HFFc6 (cell line): ENCODE measurements around the gene SPHKAP. TPM values are rescaled to one million over a fixed set of nuclear protein-coding genes. Genes with fewer than 3 reads are reported as not detected.

Source experiments
- DNase-seq: peaks from one replicate; pipeline ENCODE4 v3.0.0-alpha.2; 2018
- H3K27ac Mint-ChIP-seq: 2 replicates; pipeline ENCODE4 v1.8.0; 2020; ENCODE audit warnings: mild to moderate bottlenecking, mixed read lengths
- H3K27me3 Mint-ChIP-seq: 2 replicates; pipeline ENCODE4 v1.8.0; 2021; ENCODE audit warnings: mild to moderate bottlenecking, moderate library complexity, mixed read lengths; ENCODE audit not compliant: insufficient read depth
- H3K36me3 Mint-ChIP-seq: 2 replicates; pipeline ENCODE4 v1.8.0; 2021; ENCODE audit warnings: low read depth, mixed read lengths
- H3K4me1 Mint-ChIP-seq: 2 replicates; pipeline ENCODE4 v1.8.0; 2020; ENCODE audit warnings: low read depth, mixed read lengths
- H3K4me3 Mint-ChIP-seq: 2 replicates; pipeline ENCODE4 v1.8.0; 2020; ENCODE audit warnings: mild to moderate bottlenecking, moderate library complexity, mixed read lengths
- H3K9me3 Mint-ChIP-seq: 2 replicates; pipeline ENCODE4 v1.8.0; 2020; ENCODE audit warnings: mild to moderate bottlenecking, mixed read lengths
- total RNA-seq, 6 experiments: library from RNA; stranded (reverse); fragmentation: NEBNext Ultra II Directional; extraction: Animal tissue kit (Norgen Biotek cat#: 25700); gene quantifications; 2 replicates in 1 of 6; 3 replicates in 5 of 6; pipeline ENCODE4 v1.2.3, GENCODE V29; 2021
- TF ChIP-seq, protein P1 (sequence below): fragments of 200-600 bp; sonication (generic); IDR thresholded peaks from 2 replicates; pipeline ENCODE4 v1.5.0; 2021; ENCODE audit warnings: antibody characterized with exemption, mild to moderate bottlenecking

Gene SPHKAP
- total RNA-seq, 6 experiments from 2014 or later, result 0.52 to 0.94 (median 0.84) TPM

DNA sequence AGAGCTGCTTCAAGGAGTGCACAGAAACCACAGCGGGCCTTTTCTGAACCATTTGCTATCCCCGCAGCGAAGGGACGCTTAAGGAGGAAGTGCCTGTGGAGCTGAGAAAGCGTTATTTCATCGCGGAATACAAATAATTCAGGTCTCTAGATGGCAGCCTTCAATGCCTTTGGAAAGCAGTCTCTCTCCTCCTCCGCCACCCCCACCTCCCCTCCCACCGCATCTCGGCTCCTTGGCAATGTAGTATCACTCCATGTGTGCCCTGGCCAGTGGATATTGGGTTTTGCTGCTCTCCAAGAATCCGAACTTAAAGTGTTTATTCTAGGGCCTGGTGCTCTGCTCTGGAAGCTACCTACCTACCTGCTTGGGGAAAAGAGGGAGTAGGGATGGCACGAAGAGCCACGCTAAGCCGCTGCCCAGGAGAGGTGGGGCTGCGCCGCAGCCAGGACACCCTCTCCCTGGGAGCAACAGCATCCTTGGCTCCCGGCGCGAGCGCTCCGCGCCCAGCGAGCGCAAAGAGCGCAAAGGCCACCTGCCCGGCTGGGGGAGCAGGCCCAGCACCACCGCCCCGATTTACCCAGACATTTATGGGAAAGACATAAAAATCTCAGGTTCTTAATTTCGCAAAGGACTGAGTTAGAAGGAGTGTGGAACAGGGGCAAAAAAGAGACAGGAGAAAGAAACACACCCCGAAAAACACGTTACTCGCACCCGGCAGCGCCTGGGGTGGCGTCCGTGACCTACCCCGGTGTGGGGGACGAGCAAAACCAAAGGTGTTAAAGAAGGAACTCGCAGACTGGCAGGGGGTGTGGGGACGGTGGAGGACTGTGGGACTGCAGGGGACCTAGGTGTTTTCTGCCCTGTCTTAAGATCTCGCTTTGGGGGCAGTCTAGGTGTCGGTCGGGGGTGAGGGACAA lies 1.0 kb downstream of the SPHKAP start:
- Mint-ChIP-seq H3K27me3 (peaks cover 7% of the 10 kb centered on the region), H3K27ac (no peak overlapping the region), H3K36me3 (no peaks in the 10 kb centered on the region), H3K9me3 (peaks cover 3% of the 10 kb centered on the region; the same call in 1 of the 2 replicates), H3K4me1 (peaks cover 21% of the 10 kb centered on the region), H3K4me3 (peak overlapping the region; percentile 86)
- TF ChIP-seq, protein P1, sequence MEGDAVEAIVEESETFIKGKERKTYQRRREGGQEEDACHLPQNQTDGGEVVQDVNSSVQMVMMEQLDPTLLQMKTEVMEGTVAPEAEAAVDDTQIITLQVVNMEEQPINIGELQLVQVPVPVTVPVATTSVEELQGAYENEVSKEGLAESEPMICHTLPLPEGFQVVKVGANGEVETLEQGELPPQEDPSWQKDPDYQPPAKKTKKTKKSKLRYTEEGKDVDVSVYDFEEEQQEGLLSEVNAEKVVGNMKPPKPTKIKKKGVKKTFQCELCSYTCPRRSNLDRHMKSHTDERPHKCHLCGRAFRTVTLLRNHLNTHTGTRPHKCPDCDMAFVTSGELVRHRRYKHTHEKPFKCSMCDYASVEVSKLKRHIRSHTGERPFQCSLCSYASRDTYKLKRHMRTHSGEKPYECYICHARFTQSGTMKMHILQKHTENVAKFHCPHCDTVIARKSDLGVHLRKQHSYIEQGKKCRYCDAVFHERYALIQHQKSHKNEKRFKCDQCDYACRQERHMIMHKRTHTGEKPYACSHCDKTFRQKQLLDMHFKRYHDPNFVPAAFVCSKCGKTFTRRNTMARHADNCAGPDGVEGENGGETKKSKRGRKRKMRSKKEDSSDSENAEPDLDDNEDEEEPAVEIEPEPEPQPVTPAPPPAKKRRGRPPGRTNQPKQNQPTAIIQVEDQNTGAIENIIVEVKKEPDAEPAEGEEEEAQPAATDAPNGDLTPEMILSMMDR, result no peak
- DNase-seq, result peak; percentile 17

DNA sequence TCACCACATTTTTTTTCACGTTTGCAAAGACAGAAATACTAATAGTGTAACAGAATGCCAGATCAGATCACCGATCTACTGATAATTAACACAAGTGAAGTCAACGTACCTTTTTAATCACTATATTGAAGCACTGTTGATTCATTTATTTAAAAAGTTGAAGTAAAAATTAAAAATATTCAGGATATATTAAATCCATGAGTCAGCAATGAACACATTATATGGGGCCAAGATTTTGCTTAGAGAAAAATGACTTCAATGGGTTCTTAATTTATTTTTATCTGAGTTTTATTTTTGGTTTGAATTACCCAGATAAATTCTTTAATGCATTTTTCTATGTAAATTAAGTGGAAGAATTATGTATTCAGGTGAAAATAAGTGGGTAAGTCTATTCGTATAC lies 14.2 kb downstream of the SPHKAP start:
- no peak overlapping the region for H3K4me3 Mint-ChIP-seq
- TF ChIP-seq, protein P1, result no peak
- H3K4me1 Mint-ChIP-seq, result no peaks in the 10 kb centered on the region
- DNase-seq, result no peak
- H3K36me3 Mint-ChIP-seq, result no peaks in the 10 kb centered on the region
- H3K9me3 Mint-ChIP-seq, result no peaks in the 10 kb centered on the region
- peaks cover 2% of the 10 kb centered on the region for H3K27me3 Mint-ChIP-seq
- H3K27ac Mint-ChIP-seq, result no peak overlapping the region

DNA sequence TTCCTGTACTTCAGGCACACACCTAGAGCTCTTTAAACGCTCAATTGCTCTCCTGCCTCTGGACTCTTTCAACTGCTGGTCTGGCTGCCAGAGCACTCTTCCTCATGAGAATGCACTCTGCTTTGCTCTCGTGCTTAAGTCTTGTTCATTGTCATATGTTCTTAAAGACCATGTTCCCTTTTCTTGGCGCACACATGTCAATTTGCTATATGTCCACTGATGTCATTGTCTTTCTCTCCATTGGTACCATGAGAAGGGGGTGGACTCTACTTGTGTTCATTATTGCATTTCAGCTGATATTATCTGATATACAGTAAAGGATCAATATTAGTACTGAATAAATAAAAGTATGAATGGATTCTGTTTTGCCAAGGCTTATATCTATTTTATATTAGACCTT lies 16.8 kb downstream of the SPHKAP start:
- DNase-seq, result no peak
- no peak overlapping the region for H3K27ac Mint-ChIP-seq
- H3K4me3 Mint-ChIP-seq, result no peak overlapping the region
- no peaks in the 10 kb centered on the region for H3K9me3 Mint-ChIP-seq
- H3K36me3 Mint-ChIP-seq, result no peaks in the 10 kb centered on the region
- TF ChIP-seq, protein P1, result no peak
- H3K27me3 Mint-ChIP-seq, result peaks cover 2% of the 10 kb centered on the region
- no peaks in the 10 kb centered on the region for H3K4me1 Mint-ChIP-seq

DNA sequence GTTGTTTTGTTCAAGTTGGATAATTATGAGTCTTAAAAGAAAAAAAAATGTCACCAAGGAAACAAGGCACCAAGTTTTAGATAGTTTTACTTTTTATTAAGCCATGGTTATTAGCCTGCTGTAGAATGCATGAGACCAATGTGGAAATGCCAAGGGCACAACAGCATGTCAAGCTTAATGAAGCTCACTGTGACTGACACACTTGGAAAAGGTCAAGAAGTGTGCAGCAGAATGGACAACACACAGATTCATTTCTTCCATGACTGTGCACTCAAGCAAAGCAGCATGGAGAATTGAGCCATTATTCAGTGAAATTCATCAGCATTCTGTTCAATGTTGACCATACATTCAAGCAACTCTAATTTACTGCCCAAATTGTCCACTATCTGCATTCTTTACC lies 23.6 kb downstream of the SPHKAP start:
- DNase-seq, result no peak
- H3K36me3 Mint-ChIP-seq, result no peaks in the 10 kb centered on the region
- no peak overlapping the region for H3K4me3 Mint-ChIP-seq
- H3K27ac Mint-ChIP-seq, result no peak overlapping the region
- no peaks in the 10 kb centered on the region for H3K4me1 Mint-ChIP-seq
- TF ChIP-seq, protein P1, result no peak
- H3K9me3 Mint-ChIP-seq, result peaks cover 6% of the 10 kb centered on the region; the same call in 1 of the 2 replicates
- no peaks in the 10 kb centered on the region for H3K27me3 Mint-ChIP-seq

DNA sequence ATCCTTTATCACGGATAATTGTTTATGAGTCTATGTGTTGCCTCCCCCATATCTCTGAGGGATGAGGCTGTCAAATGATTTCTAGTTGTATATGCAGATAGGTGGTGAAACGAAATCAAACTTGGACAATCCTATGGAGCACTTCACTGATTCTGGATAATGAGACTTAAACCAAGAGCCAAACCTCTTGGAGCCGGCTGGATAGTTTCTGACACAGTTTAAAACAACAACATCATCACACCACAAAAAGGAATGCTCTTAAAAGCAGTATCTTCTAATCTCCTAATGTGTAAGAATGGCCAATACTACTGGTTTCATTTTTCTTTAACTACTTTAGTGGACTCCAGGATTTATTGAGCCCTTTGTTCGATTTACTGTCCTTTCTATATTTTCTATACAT lies 36.5 kb downstream of the SPHKAP start:
- Mint-ChIP-seq H3K4me1 (no peaks in the 10 kb centered on the region), H3K27me3 (no peaks in the 10 kb centered on the region), H3K27ac (no peak overlapping the region), H3K9me3 (no peaks in the 10 kb centered on the region), H3K36me3 (no peaks in the 10 kb centered on the region), H3K4me3 (no peak overlapping the region)
- DNase-seq, result no peak
- TF ChIP-seq, protein P1, result no peak
